H9 (cell line): ENCODE data around the gene ADAMTS17. TPM values are rescaled to one million over a fixed set of nuclear protein-coding genes. Genes with fewer than 3 reads are reported as not detected.
A peak's percentile ranks its signal among the peaks of the same experiment; 100 is the strongest.

ENCODE experiments used
- DNase-seq: peaks from one replicate; pipeline ENCODE4 v3.0.0-alpha.2; 2017
- H2AFZ ChIP-seq: one replicate; pipeline ENCODE4 v1.6.1; 2013; ENCODE audit warnings: mild to moderate bottlenecking, low read length, control low read depth, moderate library complexity
- H2AK5ac ChIP-seq: 2 replicates; pipeline ENCODE4 v1.6.1; 2013; ENCODE audit warnings: low read length, control low read depth, mixed read lengths; ENCODE audit not compliant: insufficient read length
- H2BK120ac ChIP-seq: one replicate; pipeline ENCODE4 v1.6.1; 2013; ENCODE audit warnings: low read depth, mild to moderate bottlenecking, low read length, control low read depth, inconsistent platforms; ENCODE audit not compliant: poor library complexity, severe bottlenecking
- H2BK12ac ChIP-seq: 2 replicates; pipeline ENCODE4 v1.6.1; 2013; ENCODE audit warnings: low read length, control low read depth, mixed read lengths, low read depth; ENCODE audit not compliant: insufficient read length
- H2BK15ac ChIP-seq: 2 replicates; pipeline ENCODE4 v1.6.1; 2013; ENCODE audit warnings: low read depth, low read length, control low read depth
- H2BK20ac ChIP-seq: one replicate; pipeline ENCODE4 v1.6.1; 2013; ENCODE audit warnings: low read depth, mild to moderate bottlenecking, low read length, control low read depth, inconsistent platforms; ENCODE audit not compliant: poor library complexity, severe bottlenecking
- H2BK5ac ChIP-seq: 2 replicates; pipeline ENCODE4 v1.6.1; 2013; ENCODE audit warnings: low read length, control low read depth, mixed read lengths; ENCODE audit not compliant: insufficient read length
- H3K14ac ChIP-seq: 2 replicates; pipeline ENCODE4 v1.6.1; 2013; ENCODE audit warnings: low read length, control low read depth; ENCODE audit not compliant: insufficient read depth
- H3K18ac ChIP-seq: 2 replicates; pipeline ENCODE4 v1.6.1; 2013; ENCODE audit warnings: low read depth, mild to moderate bottlenecking, mixed read lengths, low read length, control low read depth; ENCODE audit not compliant: insufficient read length
- H3K23ac ChIP-seq: 2 replicates; pipeline ENCODE4 v1.6.1; 2013; ENCODE audit warnings: low read length, control low read depth, mixed read lengths, low read depth; ENCODE audit not compliant: insufficient read length
- H3K23me2 ChIP-seq: 2 replicates; pipeline ENCODE4 v1.6.1; 2013; ENCODE audit warnings: low read depth, mild to moderate bottlenecking, mixed read lengths, low read length, control low read depth; ENCODE audit not compliant: insufficient read length, poor library complexity, severe bottlenecking
- H3K27ac ChIP-seq: 2 replicates; pipeline ENCODE4 v1.5.1; 2013; ENCODE audit warnings: low read length, control low read depth, mixed read lengths, low read depth; ENCODE audit not compliant: insufficient read length
- H3K27me3 ChIP-seq: 2 replicates; pipeline ENCODE4 v1.6.1; 2013; ENCODE audit warnings: low read length, control low read depth, inconsistent platforms; ENCODE audit not compliant: insufficient read depth
- H3K4ac ChIP-seq: 2 replicates; pipeline ENCODE4 v1.6.1; 2013; ENCODE audit warnings: low read depth, mild to moderate bottlenecking, control low read depth, inconsistent platforms, low read length, moderate library complexity
- H3K4me1 ChIP-seq: 2 replicates; pipeline ENCODE4 v1.6.1; 2013; ENCODE audit warnings: low read length, control low read depth, inconsistent platforms; ENCODE audit not compliant: insufficient read depth
- H3K4me2 ChIP-seq: 2 replicates; pipeline ENCODE4 v1.6.1; 2013; ENCODE audit warnings: low read length, control low read depth, mixed read lengths; ENCODE audit not compliant: insufficient read length, insufficient read depth
- H3K56ac ChIP-seq: 2 replicates; pipeline ENCODE4 v1.6.1; 2013; ENCODE audit warnings: low read depth, mild to moderate bottlenecking, mixed read lengths, low read length, control low read depth; ENCODE audit not compliant: insufficient read length
- H3K79me1 ChIP-seq: 2 replicates; pipeline ENCODE4 v1.6.1; 2013; ENCODE audit warnings: low read depth, mild to moderate bottlenecking, moderate library complexity, low read length, control low read depth, inconsistent platforms; ENCODE audit not compliant: insufficient read depth, poor library complexity, severe bottlenecking
- H3K79me2 ChIP-seq: 2 replicates; pipeline ENCODE4 v1.6.1; 2013; ENCODE audit warnings: low read length, control low read depth, inconsistent platforms; ENCODE audit not compliant: insufficient read depth
- H3K9ac ChIP-seq: 2 replicates; pipeline ENCODE4 v1.6.1; 2013; ENCODE audit warnings: low read length, control low read depth, mixed read lengths; ENCODE audit not compliant: insufficient read length; ENCODE audit errors: extremely low read depth
- H3K9me3 ChIP-seq: one replicate; pipeline ENCODE4 v1.6.1; 2013; ENCODE audit warnings: low read depth, low read length, inconsistent platforms; ENCODE audit not compliant: control insufficient read depth
- H3T11ph ChIP-seq: one replicate; pipeline ENCODE4 v1.6.1; 2013; ENCODE audit warnings: mild to moderate bottlenecking, low read length, control low read depth, inconsistent platforms
- H4K20me1 ChIP-seq: one replicate; pipeline ENCODE4 v1.6.1; 2013; ENCODE audit not compliant: control insufficient read depth, insufficient read length, insufficient read depth
- H4K5ac ChIP-seq: 2 replicates; pipeline ENCODE4 v1.6.1; 2013; ENCODE audit warnings: low read depth, mild to moderate bottlenecking, mixed read lengths, low read length, control low read depth; ENCODE audit not compliant: insufficient read length
- H4K8ac ChIP-seq: replicated peaks from 2 replicates; pipeline ENCODE4 v1.6.1; 2013; ENCODE audit warnings: low read length, control low read depth, mixed read lengths, low read depth; ENCODE audit not compliant: insufficient read length
- H4K91ac ChIP-seq: 2 replicates; pipeline ENCODE4 v1.6.1; 2013; ENCODE audit warnings: low read depth, mild to moderate bottlenecking, moderate library complexity, mixed read lengths, low read length, control low read depth; ENCODE audit not compliant: insufficient read length
- H3K27ac Mint-ChIP-seq, 3 experiments: 2 replicates in 2 of 3; 3 replicates in 1 of 3; pipeline ENCODE4 v1.8.0; 2020 to 2021; ENCODE audit warnings: mixed read lengths in 3 of 3, mild to moderate bottlenecking in 1 of 3, moderate library complexity in 1 of 3
- H3K27me3 Mint-ChIP-seq: 2 replicates; pipeline ENCODE4 v1.8.0; 2021; ENCODE audit warnings: low read depth, mild to moderate bottlenecking, moderate library complexity, mixed read lengths
- H3K36me3 Mint-ChIP-seq, 3 experiments: 2 replicates in 2 of 3; 3 replicates in 1 of 3; pipeline ENCODE4 v1.8.0; 2020 to 2021; ENCODE audit warnings: low read depth in 3 of 3, mixed read lengths in 3 of 3; ENCODE audit not compliant: insufficient read depth in 1 of 3
- H3K4me1 Mint-ChIP-seq, 2 experiments: 2 replicates each; pipeline ENCODE4 v1.8.0; 2020; ENCODE audit warnings: mixed read lengths in 2 of 2
- H3K4me3 Mint-ChIP-seq, 2 experiments: 2 replicates in 1 of 2; 3 replicates in 1 of 2; pipeline ENCODE4 v1.8.0; 2020 to 2021; ENCODE audit warnings: mild to moderate bottlenecking in 2 of 2, mixed read lengths in 2 of 2, moderate library complexity in 1 of 2
- H3K9me3 Mint-ChIP-seq, 2 experiments: 2 replicates in 1 of 2; 3 replicates in 1 of 2; pipeline ENCODE4 v1.8.0; 2020; ENCODE audit warnings: mild to moderate bottlenecking in 2 of 2, mixed read lengths in 2 of 2, moderate library complexity in 1 of 2
- WGBS: extraction: QIAGEN DNeasy Blood & Tissue Kit; methylation state at CpG from one replicate; pipeline ENCODE4 v1.1.7; 2013; ENCODE audit warnings: missing lambda C conversion rate, low lambda C conversion rate, mixed read lengths; ENCODE audit not compliant: insufficient read length; ENCODE audit errors: extremely low coverage; 5-methylcytosine and 5-hydroxymethylcytosine counted together
- total RNA-seq: library from RNA; stranded (reverse); gene quantifications from 2 replicates; pipeline ENCODE4 v1.2.1, GENCODE V29; 2021
- TF ChIP-seq, protein P1 (sequence below): fragments of 200-600 bp; sonication (generic); conservative IDR thresholded peaks from 3 replicates; pipeline ENCODE4 v1.8.0; 2021; ENCODE audit warnings: antibody characterized with exemption, mild to moderate bottlenecking

Gene ADAMTS17
- total RNA-seq, 1 experiment from 2014 or later = 2.9 TPM

DNA sequence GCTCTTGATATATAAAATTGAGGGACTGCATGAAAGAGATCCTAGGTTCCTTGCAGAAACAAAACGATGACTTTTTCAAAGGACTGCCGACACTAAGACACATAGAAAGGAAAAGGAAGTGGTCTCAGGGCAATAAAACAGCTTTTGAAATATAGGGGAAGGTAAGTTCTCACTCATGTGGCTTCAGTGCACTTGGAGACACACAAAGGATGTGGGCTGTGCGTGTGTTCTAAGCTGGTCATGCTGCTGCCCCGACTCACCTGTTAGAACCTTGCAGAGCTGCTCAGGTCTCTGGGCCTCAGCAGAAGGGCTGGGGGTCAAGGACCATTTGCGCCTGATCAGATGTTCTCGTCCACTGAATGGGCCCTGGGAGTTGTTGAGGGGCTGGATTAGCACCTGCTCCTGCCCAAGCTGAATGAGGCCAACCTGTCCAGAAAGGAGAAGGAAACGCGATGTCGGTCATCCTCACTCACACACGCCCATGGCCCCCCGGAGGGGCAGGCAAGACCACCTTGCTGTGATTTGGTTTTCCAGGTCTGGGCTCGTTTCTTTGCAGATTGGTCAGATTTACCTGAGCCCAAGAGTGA, 11.1 kb downstream of the ADAMTS17 start:
- Histone ChIP-seq H3K56ac (no peak overlapping the region), H3K27ac (no peak overlapping the region), H3K4me2 (no peak overlapping the region), H3K18ac (no peak overlapping the region), H4K8ac (no peak overlapping the region), H3K4ac (no peak overlapping the region), H2BK15ac (no peak overlapping the region), H3K23ac (no peak overlapping the region), H2BK120ac (no peak overlapping the region), H2BK12ac (no peak overlapping the region), H3K14ac (no peak overlapping the region), H3K79me1 (no peaks in the 10 kb centered on the region), H3T11ph (no peak overlapping the region), H2BK5ac (no peak overlapping the region), H4K5ac (no peak overlapping the region), H2BK20ac (no peak overlapping the region), H3K9ac (no peak overlapping the region), H3K23me2 (no peaks in the 10 kb centered on the region), H2AFZ (no peak overlapping the region), H3K9me3 (no peaks in the 10 kb centered on the region), H2AK5ac (no peak overlapping the region), H3K27me3 (no peaks in the 10 kb centered on the region), H4K20me1 (no peaks in the 10 kb centered on the region), H3K79me2 (no peaks in the 10 kb centered on the region), H4K91ac (no peak overlapping the region), H3K4me1 (0 out of 2 replicates have a peak, but pooled peaks cover 2% of the 10 kb centered on the region)
- Mint-ChIP-seq H3K36me3 (no peaks in the 10 kb centered on the region; a peak in 1 of 7 replicates), H3K9me3 (no peaks in the 10 kb centered on the region), H3K27ac (no peak overlapping the region), H3K4me1 (peaks cover 17 to 21% of the 10 kb centered on the region in 2 experiments), H3K4me3 (no peak overlapping the region), H3K27me3 (peaks cover 7% of the 10 kb centered on the region)
- peak; percentile 15 for DNase-seq
- TF ChIP-seq, protein P1, sequence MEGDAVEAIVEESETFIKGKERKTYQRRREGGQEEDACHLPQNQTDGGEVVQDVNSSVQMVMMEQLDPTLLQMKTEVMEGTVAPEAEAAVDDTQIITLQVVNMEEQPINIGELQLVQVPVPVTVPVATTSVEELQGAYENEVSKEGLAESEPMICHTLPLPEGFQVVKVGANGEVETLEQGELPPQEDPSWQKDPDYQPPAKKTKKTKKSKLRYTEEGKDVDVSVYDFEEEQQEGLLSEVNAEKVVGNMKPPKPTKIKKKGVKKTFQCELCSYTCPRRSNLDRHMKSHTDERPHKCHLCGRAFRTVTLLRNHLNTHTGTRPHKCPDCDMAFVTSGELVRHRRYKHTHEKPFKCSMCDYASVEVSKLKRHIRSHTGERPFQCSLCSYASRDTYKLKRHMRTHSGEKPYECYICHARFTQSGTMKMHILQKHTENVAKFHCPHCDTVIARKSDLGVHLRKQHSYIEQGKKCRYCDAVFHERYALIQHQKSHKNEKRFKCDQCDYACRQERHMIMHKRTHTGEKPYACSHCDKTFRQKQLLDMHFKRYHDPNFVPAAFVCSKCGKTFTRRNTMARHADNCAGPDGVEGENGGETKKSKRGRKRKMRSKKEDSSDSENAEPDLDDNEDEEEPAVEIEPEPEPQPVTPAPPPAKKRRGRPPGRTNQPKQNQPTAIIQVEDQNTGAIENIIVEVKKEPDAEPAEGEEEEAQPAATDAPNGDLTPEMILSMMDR = no peak
- no CpG with 5 or more reads among the region's 12 CpGs for WGBS
